Gastroesophageal sphincter (tissue), 3 donors: ENCODE results near the gene IMMP2L.

Experiments
- EP300 ChIP-seq: sonication (generic); formaldehyde crosslinking; IDR thresholded peaks from one replicate; pipeline ENCODE4 v1.6.1; 2017; ENCODE audit warnings: antibody characterized with exemption, mild to moderate bottlenecking
- POLR2A ChIP-seq, 2 donors: fragments of 450-650 bp; IDR thresholded peaks; one replicate each; pipeline ENCODE4 v1.6.1; 2017; ENCODE audit warnings: antibody characterized with exemption in 2 of 2, mild to moderate bottlenecking in 2 of 2, moderate library complexity in 1 of 2
- POLR2AphosphoS5 ChIP-seq: sonication (generic); formaldehyde crosslinking; IDR thresholded peaks from one replicate; pipeline ENCODE4 v1.6.1; 2017; ENCODE audit warnings: antibody characterized with exemption
- TF ChIP-seq, protein P1 (sequence below), 4 experiments: fragments of 200-600 bp in 2 of 4; fragments of 450-650 bp in 2 of 4; sonication (generic) in 1 of 4; IDR thresholded peaks; one replicate each; pipeline ENCODE4 v1.5.1; 2017 to 2019; ENCODE audit warnings: antibody characterized with exemption in 4 of 4, mild to moderate bottlenecking in 2 of 4, moderate library complexity in 2 of 4

DNA sequence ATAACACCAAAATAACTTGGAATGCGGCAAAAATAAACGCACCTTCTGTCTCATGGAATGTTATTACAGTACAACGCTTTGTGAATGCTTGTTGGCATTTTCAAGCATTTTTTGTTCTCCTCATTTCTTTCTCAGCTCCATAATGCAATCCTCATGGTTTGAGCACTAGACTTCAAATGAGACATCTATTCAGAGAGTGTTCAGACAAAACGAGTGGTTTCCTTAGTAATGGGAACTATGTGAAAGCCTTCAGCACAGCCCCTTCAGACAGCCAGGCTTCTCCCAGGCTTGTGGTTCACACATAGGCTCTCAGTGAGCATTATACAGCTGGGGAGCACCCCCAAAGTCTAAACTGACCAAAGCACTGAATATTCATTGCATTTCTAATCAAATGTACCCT, 479.9 kb downstream of the IMMP2L start:
- TF ChIP-seq, protein P1, sequence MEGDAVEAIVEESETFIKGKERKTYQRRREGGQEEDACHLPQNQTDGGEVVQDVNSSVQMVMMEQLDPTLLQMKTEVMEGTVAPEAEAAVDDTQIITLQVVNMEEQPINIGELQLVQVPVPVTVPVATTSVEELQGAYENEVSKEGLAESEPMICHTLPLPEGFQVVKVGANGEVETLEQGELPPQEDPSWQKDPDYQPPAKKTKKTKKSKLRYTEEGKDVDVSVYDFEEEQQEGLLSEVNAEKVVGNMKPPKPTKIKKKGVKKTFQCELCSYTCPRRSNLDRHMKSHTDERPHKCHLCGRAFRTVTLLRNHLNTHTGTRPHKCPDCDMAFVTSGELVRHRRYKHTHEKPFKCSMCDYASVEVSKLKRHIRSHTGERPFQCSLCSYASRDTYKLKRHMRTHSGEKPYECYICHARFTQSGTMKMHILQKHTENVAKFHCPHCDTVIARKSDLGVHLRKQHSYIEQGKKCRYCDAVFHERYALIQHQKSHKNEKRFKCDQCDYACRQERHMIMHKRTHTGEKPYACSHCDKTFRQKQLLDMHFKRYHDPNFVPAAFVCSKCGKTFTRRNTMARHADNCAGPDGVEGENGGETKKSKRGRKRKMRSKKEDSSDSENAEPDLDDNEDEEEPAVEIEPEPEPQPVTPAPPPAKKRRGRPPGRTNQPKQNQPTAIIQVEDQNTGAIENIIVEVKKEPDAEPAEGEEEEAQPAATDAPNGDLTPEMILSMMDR (IDR thresholded peaks at IDR 0.05): no peak
- TF ChIP-seq EP300: no peak
- no peak for TF ChIP-seq POLR2A (IDR thresholded peaks at IDR 0.05)
- no peak for TF ChIP-seq POLR2AphosphoS5
